Muscle of leg (tissue), 11 donors: ENCODE results near the gene RPL18A. TPM values are rescaled to one million over a fixed set of nuclear protein-coding genes. Genes with fewer than 3 reads are reported as not detected.

Experiments
- DNase-seq: peaks from one replicate; pipeline ENCODE4 v3.0.0; 2013
- H3K27ac ChIP-seq: one replicate; pipeline ENCODE4 v1.5.1; 2013; ENCODE audit warnings: mild to moderate bottlenecking, low read length, control low read depth
- H3K27me3 ChIP-seq: one replicate; pipeline ENCODE4 v1.6.1; 2013; ENCODE audit warnings: low read length; ENCODE audit not compliant: control insufficient read depth, insufficient read depth
- H3K36me3 ChIP-seq: one replicate; pipeline ENCODE4 v1.6.1; 2013; ENCODE audit warnings: low read length; ENCODE audit not compliant: control insufficient read depth, insufficient read depth
- H3K4me1 ChIP-seq: one replicate; pipeline ENCODE4 v1.6.1; 2013; ENCODE audit warnings: low read length; ENCODE audit not compliant: control insufficient read depth, insufficient read depth
- H3K4me3 ChIP-seq: one replicate; pipeline ENCODE4 v1.5.1; 2013; ENCODE audit warnings: low read length, control low read depth
- H3K9me3 ChIP-seq: replicated peaks from 2 replicates; pipeline ENCODE4 v1.6.1; 2013; ENCODE audit warnings: low read depth, low read length; ENCODE audit not compliant: control insufficient read depth
- WGBS: methylation state at CpG from one replicate; pipeline ENCODE4 v1.1.5; 2013; ENCODE audit warnings: missing lambda C conversion rate; ENCODE audit not compliant: insufficient coverage; 5-methylcytosine and 5-hydroxymethylcytosine counted together
- polyA plus RNA-seq, 8 donors: library from polyadenylated mRNA; unstranded; fragments of 120-200 nt; gene quantifications; one replicate each; pipeline versions ENCODE4 v1.2.1 to v1.2.3, GENCODE V29; 2013; ENCODE audit warnings: inconsistent platforms in 1 of 8, low replicate concordance in 1 of 8; ENCODE audit not compliant: insufficient read length in 8 of 8, insufficient read depth in 1 of 8
- total RNA-seq: library from RNA; stranded (reverse); fragments of 120-200 nt; gene quantifications from one replicate; pipeline ENCODE4 v1.2.4, GENCODE V29; 2013

Gene RPL18A
- total and polyA plus RNA-seq, 9 donors: 2,380 to 3,065 (median 2,789) TPM

- no peaks in the 10 kb centered on the region for H3K9me3 ChIP-seq
- H3K27ac ChIP-seq: no peak overlapping the region
- DNase-seq: no peak
- peaks cover 27% of the 10 kb centered on the region for H3K27me3 ChIP-seq
- H3K4me1 ChIP-seq: peaks cover 12% of the 10 kb centered on the region
- no peak overlapping the region for H3K4me3 ChIP-seq
- peaks cover 48% of the 10 kb centered on the region for H3K36me3 ChIP-seq
- 66% methylated on average over 7 of the region's 13 CpGs for WGBS
Observed at GRCh38 chr19:17865364-17866311, 5.9 kb downstream of the RPL18A start.

- H3K4me3 ChIP-seq: no peak overlapping the region
- no peaks in the 10 kb centered on the region for H3K9me3 ChIP-seq
- peaks cover 4% of the 10 kb centered on the region for H3K4me1 ChIP-seq
- peaks cover 42% of the 10 kb centered on the region for H3K36me3 ChIP-seq
- WGBS: 90% methylated on average over 3 of the region's 8 CpGs
- peaks cover 35% of the 10 kb centered on the region for H3K27me3 ChIP-seq
- H3K27ac ChIP-seq: no peak overlapping the region
- DNase-seq: no peak
Observed at GRCh38 chr19:17866312-17866963, 6.7 kb downstream of the RPL18A start.

- WGBS: 66% methylated on average over 4 of the region's 11 CpGs
- no peak for DNase-seq
- peaks cover 41% of the 10 kb centered on the region for H3K27me3 ChIP-seq
- peaks cover 3% of the 10 kb centered on the region for H3K4me1 ChIP-seq
- H3K36me3 ChIP-seq: peaks cover 36% of the 10 kb centered on the region
- H3K9me3 ChIP-seq: no peaks in the 10 kb centered on the region
- no peak overlapping the region for H3K27ac ChIP-seq
- no peak overlapping the region for H3K4me3 ChIP-seq
Observed at GRCh38 chr19:17866964-17867486, 7.3 kb downstream of the RPL18A start.

GRCh38 chr19:17868669-17869068 lies 9.0 kb downstream of the RPL18A start:
- DNase-seq: no peak
- H3K4me3 ChIP-seq: no peak overlapping the region
- peaks cover 20% of the 10 kb centered on the region for H3K36me3 ChIP-seq
- peaks cover 57% of the 10 kb centered on the region for H3K27me3 ChIP-seq
- peaks cover 3% of the 10 kb centered on the region for H3K4me1 ChIP-seq
- H3K9me3 ChIP-seq: no peaks in the 10 kb centered on the region
- 44% methylated on average over 6 of the region's 6 CpGs for WGBS
- H3K27ac ChIP-seq: no peak overlapping the region

GRCh38 chr19:17869114-17869608 lies 9.5 kb downstream of the RPL18A start:
- 0% methylated on average over 4 of the region's 11 CpGs for WGBS
- H3K4me1 ChIP-seq: peaks cover 3% of the 10 kb centered on the region
- no peak for DNase-seq
- H3K27me3 ChIP-seq: peaks cover 62% of the 10 kb centered on the region
- no peaks in the 10 kb centered on the region for H3K9me3 ChIP-seq
- no peak overlapping the region for H3K4me3 ChIP-seq
- no peak overlapping the region for H3K27ac ChIP-seq
- H3K36me3 ChIP-seq: peaks cover 15% of the 10 kb centered on the region

GRCh38 chr19:17871032-17871877 lies 11.5 kb downstream of the RPL18A start:
- Histone ChIP-seq H3K36me3 (no peaks in the 10 kb centered on the region), H3K27me3 (peaks cover 79% of the 10 kb centered on the region), H3K27ac (no peak overlapping the region), H3K9me3 (no peaks in the 10 kb centered on the region), H3K4me1 (peaks cover 3% of the 10 kb centered on the region), H3K4me3 (no peak overlapping the region)
- DNase-seq: no peak
- WGBS: 40% methylated on average over 4 of the region's 10 CpGs

- Histone ChIP-seq H3K4me1 (peaks cover 3% of the 10 kb centered on the region), H3K27me3 (peaks cover 79% of the 10 kb centered on the region), H3K9me3 (no peaks in the 10 kb centered on the region), H3K4me3 (no peak within 1 kb of the TSS), H3K27ac (no peak within 1 kb of the TSS), H3K36me3 (no peaks in the 10 kb centered on the region)
- no peak for DNase-seq
- WGBS: 0% methylated on average over 22 of the region's 26 CpGs
Observed at GRCh38 chr19:17871878-17872250, 12.2 kb downstream of the RPL18A start, which contains the start of gene SLC5A5. Gene SLC5A5 (plus strand): TSS chr19:17871945. CDS start chr19:17872320, 375 bp downstream.

- H3K4me1 ChIP-seq: peaks cover 3% of the 10 kb centered on the region
- DNase-seq: no peak
- no peaks in the 10 kb centered on the region for H3K9me3 ChIP-seq
- H3K36me3 ChIP-seq: no peaks in the 10 kb centered on the region
- no peak overlapping the region for H3K27ac ChIP-seq
- WGBS: 3% methylated on average over 49 of the region's 61 CpGs
- H3K4me3 ChIP-seq: no peak overlapping the region
- H3K27me3 ChIP-seq: peaks cover 79% of the 10 kb centered on the region
Observed at GRCh38 chr19:17872251-17873001, 12.7 kb downstream of the RPL18A start.
